Fibroblast of lung (primary cell): ENCODE measurements around the gene RNASE4.

Experiments
- EZH2 ChIP-seq: IDR thresholded peaks from 2 replicates; pipeline ENCODE4 v1.5.1; 2012; ENCODE audit warnings: low read length, control low read depth, mild to moderate bottlenecking; ENCODE audit errors: missing control alignments
- TF ChIP-seq, protein P1 (sequence below), 2 donors: IDR thresholded peaks in 1 of 2; conservative IDR thresholded peaks in 1 of 2; 1 replicate in 1 of 2; 2 replicates in 1 of 2; pipeline ENCODE4 v1.5.1; 2011 to 2012; ENCODE audit warnings: low read length in 2 of 2, control low read depth in 1 of 2, inconsistent platforms in 1 of 2, low read depth in 1 of 2, mild to moderate bottlenecking in 1 of 2

- TF ChIP-seq, protein P1, sequence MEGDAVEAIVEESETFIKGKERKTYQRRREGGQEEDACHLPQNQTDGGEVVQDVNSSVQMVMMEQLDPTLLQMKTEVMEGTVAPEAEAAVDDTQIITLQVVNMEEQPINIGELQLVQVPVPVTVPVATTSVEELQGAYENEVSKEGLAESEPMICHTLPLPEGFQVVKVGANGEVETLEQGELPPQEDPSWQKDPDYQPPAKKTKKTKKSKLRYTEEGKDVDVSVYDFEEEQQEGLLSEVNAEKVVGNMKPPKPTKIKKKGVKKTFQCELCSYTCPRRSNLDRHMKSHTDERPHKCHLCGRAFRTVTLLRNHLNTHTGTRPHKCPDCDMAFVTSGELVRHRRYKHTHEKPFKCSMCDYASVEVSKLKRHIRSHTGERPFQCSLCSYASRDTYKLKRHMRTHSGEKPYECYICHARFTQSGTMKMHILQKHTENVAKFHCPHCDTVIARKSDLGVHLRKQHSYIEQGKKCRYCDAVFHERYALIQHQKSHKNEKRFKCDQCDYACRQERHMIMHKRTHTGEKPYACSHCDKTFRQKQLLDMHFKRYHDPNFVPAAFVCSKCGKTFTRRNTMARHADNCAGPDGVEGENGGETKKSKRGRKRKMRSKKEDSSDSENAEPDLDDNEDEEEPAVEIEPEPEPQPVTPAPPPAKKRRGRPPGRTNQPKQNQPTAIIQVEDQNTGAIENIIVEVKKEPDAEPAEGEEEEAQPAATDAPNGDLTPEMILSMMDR (conservative IDR thresholded peaks at IDR 0.05 in 1 of 2, IDR thresholded peaks at IDR 0.05 in 1 of 2; ENCODE audit: low read depth in 1 of 2, low read length in 2 of 2) = no peak
- TF ChIP-seq EZH2 = no peak
Measured at GRCh38 chr14:20686386-20687143, 2.2 kb downstream of the RNASE4 start.
